Activated CD8-positive, alpha-beta T cell treated with anti-CD3 and anti-CD28 coated beads for 36 hours (primary cell): Measurements from ENCODE around the gene LRCH3. TPM values are rescaled to one million over a fixed set of nuclear protein-coding genes. Genes with fewer than 3 reads are reported as not detected.

Experiments used
- ATAC-seq: fragments of 200-7000 bp; cut with Tn5 transposase; one replicate; pipeline ENCODE4 v1.10.0; 2021; ENCODE audit warnings: mild to moderate bottlenecking, moderate library complexity
- CTCF ChIA-PET: fragments of 350-600 bp; sonication (Branson Sonifier 250); formaldehyde crosslinking; loops from one replicate; lab custom pipeline; 2021; ENCODE audit warnings: antibody characterized with exemption; lab: Charles Lee
- POLR2A ChIA-PET: fragments of 350-600 bp; sonication (Branson Sonifier 250); formaldehyde crosslinking; loops from one replicate; lab custom pipeline; 2021; ENCODE audit warnings: antibody characterized with exemption; lab: Charles Lee
- DNase-seq: peaks from one replicate; pipeline ENCODE4 v3.0.0-alpha.2; 2020
- H3K27ac Mint-ChIP-seq: one replicate; pipeline ENCODE4 v1.8.0; 2021; ENCODE audit warnings: mild to moderate bottlenecking, mixed read lengths
- H3K27me3 Mint-ChIP-seq: one replicate; pipeline ENCODE4 v1.8.0; 2021; ENCODE audit warnings: mixed read lengths
- H3K36me3 Mint-ChIP-seq: one replicate; pipeline ENCODE4 v1.8.0; 2021; ENCODE audit warnings: low read depth, mixed read lengths
- H3K4me1 Mint-ChIP-seq: one replicate; pipeline ENCODE4 v1.8.0; 2021; ENCODE audit warnings: low read depth, mixed read lengths
- H3K4me3 Mint-ChIP-seq: one replicate; pipeline ENCODE4 v1.8.0; 2021; ENCODE audit warnings: mild to moderate bottlenecking, moderate library complexity, mixed read lengths
- H3K9me3 Mint-ChIP-seq: one replicate; pipeline ENCODE4 v1.8.0; 2021; ENCODE audit warnings: mixed read lengths
- intact Hi-C: fragments of 100-400 bp; cut with micrococcal nuclease; formaldehyde crosslinking; loops from one replicate; pipeline ENCODE4 v1.10.0; 2022
- total RNA-seq, 2 experiments: library from RNA; stranded (reverse); gene quantifications; one replicate each; pipeline ENCODE4 v1.2.3, GENCODE V29; 2021
- TF ChIP-seq, protein P1 (sequence below): fragments of 200-600 bp; IDR thresholded peaks from one replicate; pipeline ENCODE4 v1.8.0; 2022; ENCODE audit warnings: antibody characterized with exemption, mild to moderate bottlenecking

LRCH3 gene
- total RNA-seq, 2 experiments from 2014 or later = 43.8 to 53.5 TPM

DNA sequence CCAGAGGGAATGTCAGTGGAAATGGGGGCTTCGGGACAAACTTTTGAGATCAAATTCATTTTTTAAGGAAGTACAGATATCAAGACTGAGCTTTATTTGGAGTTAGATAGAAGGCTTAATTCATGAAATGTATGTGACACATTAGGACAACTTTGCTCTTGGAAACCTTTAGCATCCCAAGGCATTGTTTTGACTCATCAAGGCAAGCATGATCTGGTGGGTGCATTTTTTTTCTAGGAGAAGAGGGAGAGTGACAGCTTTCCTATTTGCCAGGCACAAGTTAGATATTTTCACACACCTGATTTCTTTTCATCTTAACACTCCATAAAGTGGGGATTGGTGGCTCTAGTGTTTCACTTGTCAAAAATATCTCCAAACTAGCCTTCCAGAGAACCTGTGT, 97.5 kb downstream of the LRCH3 start:
- CTCF ChIA-PET = interaction anchor here (1.1 to 1.4 kb wide), 3 partner anchors 17 to 290 kb away, joined by 3 to 5 read pairs (median 5); no protein-coding TSS in a partner anchor

DNA sequence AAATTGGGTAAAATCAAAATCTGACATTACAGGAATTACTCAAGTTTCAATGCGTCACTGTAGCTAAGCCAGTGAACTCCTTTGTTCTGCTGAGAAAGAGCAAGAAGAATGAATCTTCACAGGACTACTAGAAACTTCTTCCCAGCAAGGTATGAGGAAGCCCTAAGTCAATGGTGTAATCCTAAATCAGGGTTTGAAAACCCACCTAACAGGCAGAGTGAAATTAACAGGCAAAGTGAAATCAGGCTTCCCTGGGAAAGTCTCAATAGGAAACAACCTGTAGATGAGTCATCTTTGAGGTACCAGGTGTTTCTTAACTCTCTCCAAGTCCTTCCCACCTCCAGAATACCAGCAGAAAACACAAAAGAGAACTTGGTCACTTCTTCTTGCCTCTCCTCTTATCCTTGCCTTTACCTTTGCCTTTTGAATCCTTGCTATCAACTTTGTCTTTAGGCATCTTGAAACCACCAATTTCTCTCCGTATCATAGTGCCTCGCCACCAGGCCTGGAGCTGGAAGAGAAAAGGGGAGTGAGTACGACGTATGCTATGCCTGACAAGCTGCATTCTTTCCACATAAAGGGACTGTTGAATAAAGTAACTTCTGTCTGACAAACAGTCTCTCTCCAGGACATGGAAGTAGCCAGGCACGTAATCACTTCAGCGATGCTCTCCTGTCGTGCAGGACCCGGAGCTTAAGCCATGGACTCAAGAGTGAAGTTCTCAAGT, 98.3 kb downstream of the LRCH3 start:
- H3K4me3 Mint-ChIP-seq = no peak overlapping the region
- H3K36me3 Mint-ChIP-seq = peaks cover 7% of the 10 kb centered on the region
- no peaks in the 10 kb centered on the region for H3K9me3 Mint-ChIP-seq
- TF ChIP-seq, protein P1, sequence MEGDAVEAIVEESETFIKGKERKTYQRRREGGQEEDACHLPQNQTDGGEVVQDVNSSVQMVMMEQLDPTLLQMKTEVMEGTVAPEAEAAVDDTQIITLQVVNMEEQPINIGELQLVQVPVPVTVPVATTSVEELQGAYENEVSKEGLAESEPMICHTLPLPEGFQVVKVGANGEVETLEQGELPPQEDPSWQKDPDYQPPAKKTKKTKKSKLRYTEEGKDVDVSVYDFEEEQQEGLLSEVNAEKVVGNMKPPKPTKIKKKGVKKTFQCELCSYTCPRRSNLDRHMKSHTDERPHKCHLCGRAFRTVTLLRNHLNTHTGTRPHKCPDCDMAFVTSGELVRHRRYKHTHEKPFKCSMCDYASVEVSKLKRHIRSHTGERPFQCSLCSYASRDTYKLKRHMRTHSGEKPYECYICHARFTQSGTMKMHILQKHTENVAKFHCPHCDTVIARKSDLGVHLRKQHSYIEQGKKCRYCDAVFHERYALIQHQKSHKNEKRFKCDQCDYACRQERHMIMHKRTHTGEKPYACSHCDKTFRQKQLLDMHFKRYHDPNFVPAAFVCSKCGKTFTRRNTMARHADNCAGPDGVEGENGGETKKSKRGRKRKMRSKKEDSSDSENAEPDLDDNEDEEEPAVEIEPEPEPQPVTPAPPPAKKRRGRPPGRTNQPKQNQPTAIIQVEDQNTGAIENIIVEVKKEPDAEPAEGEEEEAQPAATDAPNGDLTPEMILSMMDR = no peak
- H3K27me3 Mint-ChIP-seq = no peaks in the 10 kb centered on the region
- H3K4me1 Mint-ChIP-seq = peaks cover 5% of the 10 kb centered on the region
- POLR2A ChIA-PET = no interaction called here
- no peak overlapping the region for H3K27ac Mint-ChIP-seq
- intact Hi-C loops = no loop called here
- no peak for ATAC-seq
- CTCF ChIA-PET = interaction anchor here (1.1 to 3.2 kb wide), 4 partner anchors 14 to 290 kb away, joined by 3 to 12 read pairs (median 8); no protein-coding TSS in a partner anchor
- no peak for DNase-seq

More for the DNA sequence above, 97.5 kb downstream of the LRCH3 start:
- Mint-ChIP-seq H3K4me3 (no peak overlapping the region), H3K27ac (no peak overlapping the region), H3K36me3 (peaks cover 10% of the 10 kb centered on the region), H3K9me3 (no peaks in the 10 kb centered on the region), H3K27me3 (no peaks in the 10 kb centered on the region), H3K4me1 (peaks cover 5% of the 10 kb centered on the region)
- POLR2A ChIA-PET = no interaction called here
- TF ChIP-seq, protein P1 = no peak
- intact Hi-C loops = no loop called here
- DNase-seq = no peak
- ATAC-seq = no peak

DNA sequence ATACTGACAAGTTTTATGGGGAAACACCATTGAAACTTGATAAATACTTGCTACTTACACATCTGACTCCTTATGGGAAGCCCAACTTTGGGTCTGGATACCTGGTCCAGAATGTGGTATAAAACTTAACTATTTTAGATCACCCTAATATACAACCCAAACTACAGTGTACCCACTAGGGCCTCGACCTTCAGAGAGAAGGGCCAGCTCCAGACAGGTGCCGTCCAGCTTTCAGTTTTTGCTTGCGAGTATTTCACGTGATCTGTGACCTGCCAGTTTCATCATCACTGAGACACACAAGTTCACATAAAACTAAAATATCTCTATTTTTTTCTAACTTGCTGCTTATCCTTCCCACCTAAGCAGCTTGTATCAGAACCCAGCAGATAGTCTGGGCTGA, 99.6 kb downstream of the LRCH3 start:
- Mint-ChIP-seq H3K36me3 (peaks cover 3% of the 10 kb centered on the region), H3K4me1 (peaks cover 5% of the 10 kb centered on the region), H3K27me3 (no peaks in the 10 kb centered on the region), H3K27ac (no peak overlapping the region), H3K9me3 (no peaks in the 10 kb centered on the region), H3K4me3 (no peak overlapping the region)
- TF ChIP-seq, protein P1 = no peak
- intact Hi-C loops = no loop called here
- no peak for ATAC-seq
- no peak for DNase-seq
- ChIA-PET CTCF (interaction anchor here (1.3 to 3.2 kb wide), 2 partner anchors 13 to 15 kb away, joined by 11 to 12 read pairs; no protein-coding TSS in a partner anchor), POLR2A (interaction anchor here (1.2 kb wide), 1 partner anchor 60 kb away, joined by 4 read pairs; the partner anchor contains the start of gene RPL35A)

DNA sequence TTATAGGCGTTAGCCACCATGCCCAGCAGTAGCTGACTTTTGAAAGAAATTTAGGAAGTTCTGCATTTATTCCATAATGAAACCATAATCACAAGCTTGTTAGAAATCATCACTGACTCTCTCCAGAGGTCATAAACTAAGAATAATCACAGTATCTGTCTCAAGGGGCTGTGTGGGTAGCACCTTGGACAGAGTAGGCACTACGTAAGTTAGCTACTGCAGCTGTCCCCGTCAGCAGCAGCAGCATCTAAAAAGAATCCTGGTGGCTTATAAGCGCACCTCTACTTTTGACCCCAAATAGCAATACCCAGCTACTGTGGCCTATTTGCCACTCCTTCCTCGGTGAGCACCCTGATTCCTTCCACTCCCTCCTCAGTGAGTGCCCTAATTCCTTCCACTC, 101.1 kb downstream of the LRCH3 start:
- CTCF ChIA-PET = interaction anchor here (0.9 to 3.2 kb wide), 3 partner anchors 11 to 188 kb away, joined by 3 to 12 read pairs (median 5); no protein-coding TSS in a partner anchor
- no peak overlapping the region for H3K27ac Mint-ChIP-seq

More for the DNA sequence above, 101.1 kb downstream of the LRCH3 start:
- Mint-ChIP-seq H3K36me3 (peaks cover 3% of the 10 kb centered on the region), H3K9me3 (no peaks in the 10 kb centered on the region), H3K4me3 (no peak overlapping the region), H3K4me1 (peaks cover 5% of the 10 kb centered on the region), H3K27me3 (no peaks in the 10 kb centered on the region)
- intact Hi-C loops = no loop called here
- TF ChIP-seq, protein P1 = no peak
- no peak for ATAC-seq
- POLR2A ChIA-PET = no interaction called here
- no peak for DNase-seq
